IPS-18c (cell line): ENCODE data around the gene PVALEF.
"Not testable (repeated sequence)": the region's sequence is repeated elsewhere in the genome, so short reads cannot be mapped to it uniquely, and the experiment has no call there.

Source experiments
- H3K4me3 ChIP-seq: 2 replicates; pipeline ENCODE4 v1.7.0; 2013; ENCODE audit warnings: low read depth, mild to moderate bottlenecking, low read length, moderate library complexity; ENCODE audit not compliant: insufficient read depth
- H3K9me3 ChIP-seq: one replicate; pipeline ENCODE4 v1.6.1; 2013; ENCODE audit warnings: mild to moderate bottlenecking, low read length, moderate library complexity; ENCODE audit not compliant: control insufficient read depth, insufficient read depth

Gene PVALEF

GRCh38 chr17:81154016-81154415, 11.3 kb upstream of the PVALEF start:
- not testable (repeated sequence) for H3K9me3 ChIP-seq, H3K4me3 ChIP-seq

- H3K4me3 ChIP-seq: no peak overlapping the region
- H3K9me3 ChIP-seq: no peaks in the 10 kb centered on the region
These were observed 10.3 kb upstream of the PVALEF start for GRCh38 chr17:81154961-81155360.

GRCh38 chr17:81156866-81157805, 8.2 kb upstream of the PVALEF start:
- Histone ChIP-seq H3K9me3 (no peaks in the 10 kb centered on the region), H3K4me3 (no peak overlapping the region)

- no peaks in the 10 kb centered on the region for H3K9me3 ChIP-seq
- H3K4me3 ChIP-seq: no peak overlapping the region
These were observed 7.2 kb upstream of the PVALEF start for GRCh38 chr17:81157848-81158687.

GRCh38 chr17:81158688-81159590, 6.4 kb upstream of the PVALEF start:
- no peak overlapping the region for H3K4me3 ChIP-seq
- no peaks in the 10 kb centered on the region for H3K9me3 ChIP-seq

DNA sequence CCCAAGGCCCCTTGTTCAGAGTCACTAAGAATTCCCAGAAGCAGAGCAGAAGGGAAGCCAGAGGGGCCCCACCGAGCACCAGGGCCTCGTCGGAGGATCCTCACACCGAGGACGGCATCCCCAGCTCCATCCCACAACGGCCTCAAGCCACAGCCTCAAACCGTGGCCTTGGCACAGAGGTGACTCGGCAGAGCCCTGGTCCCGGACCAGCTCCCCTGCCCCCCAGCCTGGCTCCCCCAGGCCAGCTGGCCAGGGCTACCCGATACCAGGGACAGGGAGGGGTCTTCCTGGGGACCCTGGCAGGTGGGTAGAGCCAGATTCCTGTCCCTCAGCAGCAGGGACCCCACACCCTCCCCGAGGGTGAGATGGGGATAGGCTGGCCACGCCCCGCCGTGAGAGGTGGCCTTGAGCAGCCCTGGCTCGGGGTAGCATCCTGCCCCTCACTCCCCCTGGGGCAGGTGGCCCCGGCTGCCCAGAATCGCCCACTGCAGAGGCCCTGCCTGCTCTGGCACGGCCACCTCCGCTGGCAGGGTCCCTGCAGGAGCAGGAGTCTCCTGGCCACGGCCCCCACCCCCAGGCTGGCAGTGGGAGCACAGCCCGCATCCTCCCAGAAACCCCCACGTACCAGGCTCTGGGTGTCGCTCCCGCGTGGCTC, 5.6 kb upstream of the PVALEF start:
- H3K4me3 ChIP-seq: no peak overlapping the region
- H3K9me3 ChIP-seq: no peaks in the 10 kb centered on the region

GRCh38 chr17:81160306-81160705, 5.0 kb upstream of the PVALEF start:
- Histone ChIP-seq H3K9me3 (no peaks in the 10 kb centered on the region), H3K4me3 (no peak overlapping the region)

- Histone ChIP-seq H3K4me3 (no peak overlapping the region), H3K9me3 (no peaks in the 10 kb centered on the region)
These were observed 4.4 kb upstream of the PVALEF start for GRCh38 chr17:81160747-81161453.

DNA sequence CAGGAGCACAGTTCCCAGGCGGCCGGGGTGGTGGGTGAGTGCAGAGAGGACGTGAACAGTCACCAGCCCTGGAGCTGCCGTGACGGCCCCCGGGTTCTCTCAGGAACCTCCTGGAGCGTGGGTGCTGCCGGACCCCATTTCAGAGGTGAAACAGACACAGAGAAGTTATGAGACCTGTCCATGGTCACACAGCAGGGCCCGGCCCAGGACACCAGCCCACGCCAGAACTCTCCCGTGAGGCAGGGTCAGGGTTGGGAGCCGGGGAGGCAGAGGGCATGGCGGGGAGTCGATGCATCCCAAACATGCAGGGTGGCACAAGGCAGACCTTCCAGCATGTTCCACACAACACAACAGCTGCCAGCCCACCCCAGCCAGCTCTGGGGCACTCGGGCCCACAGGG, 3.8 kb upstream of the PVALEF start:
- Histone ChIP-seq H3K9me3 (no peaks in the 10 kb centered on the region), H3K4me3 (no peak overlapping the region)

- H3K4me3 ChIP-seq: no peak overlapping the region
- H3K9me3 ChIP-seq: no peaks in the 10 kb centered on the region
These were observed 3.3 kb upstream of the PVALEF start for GRCh38 chr17:81161972-81162371.

DNA sequence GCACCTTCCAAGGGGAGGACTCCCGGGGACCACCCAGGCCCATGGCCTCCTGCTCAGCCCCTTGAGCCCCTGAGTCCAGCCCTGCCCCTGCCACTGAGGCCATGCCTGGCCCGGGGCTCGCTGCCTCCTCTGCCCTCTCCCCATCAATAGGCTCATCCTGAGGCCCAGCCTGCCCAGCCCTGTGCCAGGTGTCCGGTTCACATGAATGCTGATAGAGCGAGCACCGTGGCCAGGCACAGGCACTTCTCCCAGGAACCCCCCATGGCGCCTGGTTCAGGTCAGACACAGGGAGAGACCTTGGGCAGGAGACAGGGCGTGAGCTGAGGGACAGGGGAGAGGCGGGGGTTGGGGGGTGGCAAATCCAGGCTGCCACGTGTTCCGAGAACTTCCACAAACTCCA, 2.8 kb upstream of the PVALEF start:
- no peaks in the 10 kb centered on the region for H3K9me3 ChIP-seq
- H3K4me3 ChIP-seq: no peak overlapping the region

GRCh38 chr17:81163051-81163695, 2.1 kb upstream of the PVALEF start:
- Histone ChIP-seq H3K4me3 (no peak overlapping the region), H3K9me3 (no peaks in the 10 kb centered on the region)

GRCh38 chr17:81163703-81164370, 1.5 kb upstream of the PVALEF start:
- H3K9me3 ChIP-seq: no peaks in the 10 kb centered on the region
- H3K4me3 ChIP-seq: no peak overlapping the region

- Histone ChIP-seq H3K9me3 (no peaks in the 10 kb centered on the region), H3K4me3 (no peak overlapping the region)
These were observed 699 bp upstream of the PVALEF start for GRCh38 chr17:81164371-81165245.
